Endothelial cell of umbilical vein (primary cell): ENCODE data around the gene JCHAIN. TPM values are rescaled to one million over a fixed set of nuclear protein-coding genes. Genes with fewer than 3 reads are reported as not detected.
A peak's percentile ranks its signal among the peaks of the same experiment; 100 is the strongest.

Experiments
- polyA plus RNA-seq, 4 experiments: library from polyadenylated mRNA; depleted of rRNA in 3 of 4; stranded (reverse) in 3 of 4; unstranded in 1 of 4; fragments of >200 nt; gene quantifications; 2 replicates each; pipeline versions ENCODE4 v1.2.1 to v1.2.3, GENCODE V29; 2011 to 2012; ENCODE audit warnings: missing spikeins in 1 of 4
- small RNA-seq: library from RNA; depleted of rRNA; stranded (forward); fragments of <200 nt; gene quantifications from one replicate; pipeline ENCODE3, GENCODE V24; 2012; ENCODE audit warnings: low replicate concordance, low read depth; ENCODE audit not compliant: insufficient read depth, insufficient read length
- total RNA-seq: library from RNA; stranded (reverse); gene quantifications from 2 replicates; pipeline ENCODE4 v1.2.3, GENCODE V29; 2021

The JCHAIN gene
- total and polyA plus RNA-seq, 2 donors (not counting 3 experiments of a cell fraction or from before 2014, with no cell fraction given): not detected

Small RNAs within 50 kb of the gene (small RNA-seq; reads per million reads assigned to genes)
- gene RNU6-520P (not detected), gene RNU6-784P (3.5 reads per million, percentile 23 among the genes with 10 or more reads in this experiment)

Other genes starting within 250 kb of the JCHAIN start
- not detected in 2 replicates for gene MUC7, start 194.3 kb downstream of the JCHAIN start, total RNA-seq
- gene MUC7, start 194.3 kb downstream of the JCHAIN start, polyA plus RNA-seq: not detected in 2 replicates
- gene AMTN, start 147.9 kb downstream of the JCHAIN start, total RNA-seq: not detected in 2 replicates
- 0.95 and 1.2 TPM in 2 replicates for gene AMTN, start 147.9 kb downstream of the JCHAIN start, polyA plus RNA-seq
- not detected in 2 replicates for gene AMBN, start 74.3 kb downstream of the JCHAIN start, total RNA-seq
- not detected in 2 replicates for gene AMBN, start 74.3 kb downstream of the JCHAIN start, polyA plus RNA-seq
- gene ENAM, start 37.8 kb downstream of the JCHAIN start, total RNA-seq: 0.05 TPM in 1 of 2 replicates, not detected in the other
- gene ENAM, start 37.8 kb downstream of the JCHAIN start, polyA plus RNA-seq: 0.05 and 0.07 TPM in 2 replicates
- 32.8 and 34.7 TPM in 2 replicates for gene UTP3, start 22.0 kb upstream of the JCHAIN start, total RNA-seq
- gene UTP3, start 22.0 kb upstream of the JCHAIN start, polyA plus RNA-seq: 6.2 and 8.7 TPM in 2 replicates
- 42.4 and 52.8 TPM in 2 replicates for gene RUFY3, start 55.5 kb upstream of the JCHAIN start, total RNA-seq
- gene RUFY3, start 55.5 kb upstream of the JCHAIN start, polyA plus RNA-seq: 8.5 and 10.0 TPM in 2 replicates
- 70.7 and 71.6 TPM in 2 replicates for gene GRSF1, start 173.4 kb upstream of the JCHAIN start, total RNA-seq
- 26.2 and 29.1 TPM in 2 replicates for gene GRSF1, start 173.4 kb upstream of the JCHAIN start, polyA plus RNA-seq
- gene MOB1B, start 235.9 kb upstream of the JCHAIN start, total RNA-seq: 23.9 and 25.9 TPM in 2 replicates
- gene MOB1B, start 235.9 kb upstream of the JCHAIN start, polyA plus RNA-seq: 2.6 and 4.3 TPM in 2 replicates